HG02571 (cell line): ENCODE measurements around the gene HRK.

Source experiments
- ATAC-seq: cut with Tn5 transposase; IDR thresholded peaks from one replicate; pipeline ENCODE4 v1.9.1; 2021; ENCODE audit warnings: mild to moderate bottlenecking, moderate library complexity; ENCODE audit not compliant: unreplicated experiment

Gene HRK

GRCh38 chr12:116901612-116902011, 20.4 kb upstream of the HRK start:
- no peak for ATAC-seq

- no peak for ATAC-seq
Observed at GRCh38 chr12:116898669-116899068, 17.4 kb upstream of the HRK start.

GRCh38 chr12:116897476-116897875, 16.2 kb upstream of the HRK start:
- ATAC-seq, result no peak

GRCh38 chr12:116896411-116896924, 15.2 kb upstream of the HRK start:
- ATAC-seq, result no peak

GRCh38 chr12:116894913-116895312, 13.7 kb upstream of the HRK start:
- ATAC-seq, result no peak

GRCh38 chr12:116892349-116893140, 11.3 kb upstream of the HRK start:
- no peak for ATAC-seq

GRCh38 chr12:116891019-116891418, 9.8 kb upstream of the HRK start:
- ATAC-seq, result no peak

GRCh38 chr12:116890330-116890729, 9.1 kb upstream of the HRK start:
- ATAC-seq, result no peak

- no peak for ATAC-seq
Observed at GRCh38 chr12:116887897-116888296, 6.7 kb upstream of the HRK start.

- ATAC-seq, result no peak
Observed at GRCh38 chr12:116887244-116887643, 6.0 kb upstream of the HRK start.

- ATAC-seq, result no peak
Observed at GRCh38 chr12:116885491-116885890, 4.2 kb upstream of the HRK start.

- no peak for ATAC-seq
Observed at GRCh38 chr12:116884871-116885270, 3.6 kb upstream of the HRK start.

- no peak for ATAC-seq
Observed at GRCh38 chr12:116882742-116883141, 1.5 kb upstream of the HRK start.

GRCh38 chr12:116881877-116882507, 751 bp upstream of the HRK start:
- ATAC-seq, result no peak

- ATAC-seq, result no peak
Observed at GRCh38 chr12:116880817-116881324, 370 bp downstream of the HRK start.

GRCh38 chr12:116880213-116880816, 926 bp downstream of the HRK start:
- ATAC-seq, result no peak

GRCh38 chr12:116879509-116880212, 1.6 kb downstream of the HRK start:
- no peak for ATAC-seq

- ATAC-seq, result no peak
Observed at GRCh38 chr12:116878567-116879508, 2.4 kb downstream of the HRK start.

GRCh38 chr12:116876151-116876869, 4.9 kb downstream of the HRK start:
- no peak for ATAC-seq
